ENCODE measurements around the gene LTBP3.

The LTBP3 gene

DNA sequence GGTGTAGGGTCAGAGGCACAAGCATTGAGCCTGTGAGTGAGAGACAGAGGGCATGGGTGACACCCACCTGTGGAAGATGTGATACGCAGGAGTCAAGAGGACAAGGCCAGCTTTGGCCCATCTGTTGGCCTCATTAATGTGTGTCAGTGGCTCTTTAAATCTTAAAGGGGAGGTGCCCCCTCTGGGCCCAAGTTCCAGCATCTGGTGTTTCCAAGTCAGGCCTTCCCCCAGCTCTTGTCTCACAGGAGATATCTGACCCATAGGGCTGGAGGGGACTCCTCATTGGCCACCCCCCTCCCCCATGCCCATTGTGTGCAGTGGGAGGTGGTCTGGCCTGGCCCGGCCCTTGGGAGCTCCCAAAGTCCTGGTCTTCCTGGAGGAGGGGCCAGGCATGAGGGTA is 28.5 kb upstream of the LTBP3 start:
- Histone ChIP-seq H3K27ac (ENCODE audit: low read depth, low read length) (no peak overlapping the region), H3F3A (ENCODE audit: control insufficient read depth, insufficient read depth) (0 out of 2 replicates have a peak, but pooled peaks cover 3% of the 10 kb centered on the region), H3K9me2 (replicated peaks; ENCODE audit: control insufficient read depth, low read length) (no peaks in the 10 kb centered on the region), H3K4me3 (ENCODE audit: low read length) (no peak overlapping the region), H3K27me3 (ENCODE audit: control insufficient read depth, low read length) (no peaks in the 10 kb centered on the region), H3K4me1 (ENCODE audit: control insufficient read depth, low read length) (peaks cover 28% of the 10 kb centered on the region), H3K4me2 (ENCODE audit: low read length) (no peak overlapping the region), H3K9me3 (ENCODE audit: control insufficient read depth, insufficient read depth, low read length) (no peaks in the 10 kb centered on the region), H3K79me2 (ENCODE audit: control insufficient read depth, low read length) (no peaks in the 10 kb centered on the region), H3K36me3 (ENCODE audit: control insufficient read depth, low read length) (peaks cover 9% of the 10 kb centered on the region), H4K20me1 (ENCODE audit: control insufficient read depth, insufficient read depth, low read depth, low read length) (no peaks in the 10 kb centered on the region)
- TF ChIP-seq, protein P1, sequence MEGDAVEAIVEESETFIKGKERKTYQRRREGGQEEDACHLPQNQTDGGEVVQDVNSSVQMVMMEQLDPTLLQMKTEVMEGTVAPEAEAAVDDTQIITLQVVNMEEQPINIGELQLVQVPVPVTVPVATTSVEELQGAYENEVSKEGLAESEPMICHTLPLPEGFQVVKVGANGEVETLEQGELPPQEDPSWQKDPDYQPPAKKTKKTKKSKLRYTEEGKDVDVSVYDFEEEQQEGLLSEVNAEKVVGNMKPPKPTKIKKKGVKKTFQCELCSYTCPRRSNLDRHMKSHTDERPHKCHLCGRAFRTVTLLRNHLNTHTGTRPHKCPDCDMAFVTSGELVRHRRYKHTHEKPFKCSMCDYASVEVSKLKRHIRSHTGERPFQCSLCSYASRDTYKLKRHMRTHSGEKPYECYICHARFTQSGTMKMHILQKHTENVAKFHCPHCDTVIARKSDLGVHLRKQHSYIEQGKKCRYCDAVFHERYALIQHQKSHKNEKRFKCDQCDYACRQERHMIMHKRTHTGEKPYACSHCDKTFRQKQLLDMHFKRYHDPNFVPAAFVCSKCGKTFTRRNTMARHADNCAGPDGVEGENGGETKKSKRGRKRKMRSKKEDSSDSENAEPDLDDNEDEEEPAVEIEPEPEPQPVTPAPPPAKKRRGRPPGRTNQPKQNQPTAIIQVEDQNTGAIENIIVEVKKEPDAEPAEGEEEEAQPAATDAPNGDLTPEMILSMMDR (IDR thresholded peaks at IDR 0.05; ENCODE audit: low read depth, low read length, poor library complexity, severe bottlenecking), result no peak
- no peak for TF ChIP-seq EZH2phosphoT487 (IDR thresholded peaks at IDR 0.05; ENCODE audit: borderline replicate concordance, low read length)

DNA sequence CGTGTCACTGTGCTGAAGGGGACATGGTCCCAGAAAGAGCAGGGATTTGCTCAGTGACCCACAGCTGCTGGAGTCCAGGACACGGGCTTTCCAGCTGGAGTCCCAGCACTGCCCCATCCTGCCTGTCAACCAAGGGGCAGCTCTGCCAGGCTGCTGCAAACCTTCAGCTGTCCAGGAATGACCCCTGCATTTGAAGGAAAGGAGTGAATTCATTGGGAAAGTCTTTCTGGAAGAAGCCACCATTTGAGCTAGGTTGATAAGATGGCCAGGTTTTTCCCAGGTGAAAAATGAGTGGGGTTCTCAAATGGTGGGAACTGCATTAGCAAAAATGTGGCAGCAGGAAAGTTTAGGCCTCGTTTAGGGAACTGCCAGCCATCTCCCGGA is 28.1 kb upstream of the LTBP3 start:
- Histone ChIP-seq H3K4me3 (ENCODE audit: low read length) (no peak overlapping the region), H3K27me3 (ENCODE audit: control insufficient read depth, low read length) (no peaks in the 10 kb centered on the region), H3F3A (ENCODE audit: control insufficient read depth, insufficient read depth) (0 out of 2 replicates have a peak, but pooled peaks cover 3% of the 10 kb centered on the region), H3K27ac (ENCODE audit: low read depth, low read length) (no peak overlapping the region), H3K9me2 (replicated peaks; ENCODE audit: control insufficient read depth, low read length) (no peaks in the 10 kb centered on the region), H3K4me2 (ENCODE audit: low read length) (no peak overlapping the region), H3K36me3 (ENCODE audit: control insufficient read depth, low read length) (peaks cover 9% of the 10 kb centered on the region), H3K4me1 (ENCODE audit: control insufficient read depth, low read length) (peaks cover 28% of the 10 kb centered on the region), H4K20me1 (ENCODE audit: control insufficient read depth, insufficient read depth, low read depth, low read length) (no peaks in the 10 kb centered on the region), H3K9me3 (ENCODE audit: control insufficient read depth, insufficient read depth, low read length) (no peaks in the 10 kb centered on the region), H3K79me2 (ENCODE audit: control insufficient read depth, low read length) (no peaks in the 10 kb centered on the region)
- TF ChIP-seq, protein P1 (IDR thresholded peaks at IDR 0.05; ENCODE audit: low read depth, low read length, poor library complexity, severe bottlenecking), result no peak
- no peak for TF ChIP-seq EZH2phosphoT487 (IDR thresholded peaks at IDR 0.05; ENCODE audit: borderline replicate concordance, low read length)

DNA sequence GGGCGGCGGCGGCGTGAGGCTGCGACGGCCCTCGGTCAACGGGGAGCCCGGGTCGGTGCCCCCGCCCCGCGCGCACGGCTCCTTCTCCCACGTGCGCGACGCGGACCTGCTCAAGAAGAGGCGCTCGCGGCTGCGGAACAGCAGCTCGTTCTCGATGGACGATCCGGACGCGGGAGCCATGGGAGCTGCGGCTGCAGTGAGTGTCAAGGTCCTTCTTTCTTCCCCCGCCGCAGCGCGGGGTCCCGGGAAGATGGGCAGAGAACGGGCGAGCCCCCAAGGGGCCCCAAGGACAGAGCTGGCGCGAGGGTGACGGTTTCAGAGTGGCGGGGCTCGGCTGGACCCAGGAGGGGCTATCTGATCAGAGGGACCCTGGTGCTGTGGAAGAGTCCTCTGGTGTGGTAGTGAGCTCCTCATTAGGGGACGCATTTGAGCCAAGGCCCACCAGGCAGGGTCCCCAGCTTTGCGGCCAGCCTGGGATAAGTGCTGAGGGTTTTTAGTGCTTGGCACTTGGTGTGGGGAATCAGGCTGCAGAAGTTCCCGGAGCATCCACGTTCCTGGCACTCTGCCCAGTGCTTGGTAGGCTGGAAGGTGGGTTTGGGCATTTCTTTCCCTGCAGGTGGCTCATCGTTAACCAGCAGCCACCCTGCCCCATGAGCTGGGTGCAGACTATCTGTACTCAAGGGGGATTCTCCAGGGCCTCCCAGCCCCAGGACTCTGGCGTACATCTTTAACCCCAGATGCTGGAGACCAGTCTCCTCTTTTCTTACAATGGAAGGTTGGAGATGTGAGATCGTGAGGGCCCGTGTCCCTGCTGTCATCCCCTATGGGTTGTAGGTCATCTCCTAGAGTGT is 27.5 kb upstream of the LTBP3 start:
- no peak overlapping the region for H3K4me3 ChIP-seq (ENCODE audit: low read length)
- H3K79me2 ChIP-seq (ENCODE audit: control insufficient read depth, low read length), result no peaks in the 10 kb centered on the region
- TF ChIP-seq, protein P1 (IDR thresholded peaks at IDR 0.05; ENCODE audit: low read depth, low read length, poor library complexity, severe bottlenecking), result no peak
- TF ChIP-seq EZH2phosphoT487 (IDR thresholded peaks at IDR 0.05; ENCODE audit: borderline replicate concordance, low read length), result no peak
- peaks cover 12% of the 10 kb centered on the region for H3K36me3 ChIP-seq (ENCODE audit: control insufficient read depth, low read length)
- H4K20me1 ChIP-seq (ENCODE audit: control insufficient read depth, insufficient read depth, low read depth, low read length), result no peaks in the 10 kb centered on the region
- H3F3A ChIP-seq (ENCODE audit: control insufficient read depth, insufficient read depth), result 0 out of 2 replicates have a peak, but pooled peaks cover 3% of the 10 kb centered on the region
- H3K4me2 ChIP-seq (ENCODE audit: low read length), result no peak overlapping the region
- no peaks in the 10 kb centered on the region for H3K27me3 ChIP-seq (ENCODE audit: control insufficient read depth, low read length)
- H3K9me2 ChIP-seq (replicated peaks; ENCODE audit: control insufficient read depth, low read length), result no peaks in the 10 kb centered on the region
- peaks cover 28% of the 10 kb centered on the region for H3K4me1 ChIP-seq (ENCODE audit: control insufficient read depth, low read length)
- no peak overlapping the region for H3K27ac ChIP-seq (ENCODE audit: low read depth, low read length)
- no peaks in the 10 kb centered on the region for H3K9me3 ChIP-seq (ENCODE audit: control insufficient read depth, insufficient read depth, low read length)

Measured in DOHH2 (cell line).